B cell (primary cell): ENCODE measurements around the gene KCNQ1OT1. TPM values are rescaled to one million over a fixed set of nuclear protein-coding genes. Genes with fewer than 3 reads are reported as not detected.

Source experiments
- ATAC-seq: fragments of 200-7000 bp; cut with Tn5 transposase; one replicate; pipeline ENCODE4 v1.10.0; 2021; ENCODE audit warnings: low read depth, mild to moderate bottlenecking, moderate number of reproducible peaks, moderate library complexity
- CTCF ChIA-PET: fragments of 350-600 bp; sonication (Branson Sonifier 250); formaldehyde crosslinking; loops from one replicate; lab custom pipeline; 2021; ENCODE audit warnings: antibody characterized with exemption, inconsistent platforms; lab: Charles Lee
- POLR2A ChIA-PET: fragments of 350-600 bp; sonication (Branson Sonifier 250); formaldehyde crosslinking; loops from one replicate; lab custom pipeline; 2021; ENCODE audit warnings: antibody characterized with exemption; lab: Charles Lee
- DNase-seq: peaks from one replicate; pipeline ENCODE4 v3.0.0; 2013
- H2AFZ ChIP-seq: 2 replicates; pipeline ENCODE4 v1.6.1; 2012; ENCODE audit warnings: mild to moderate bottlenecking, low read depth, low read length; ENCODE audit not compliant: insufficient read depth, poor library complexity, severe bottlenecking
- H3K27ac ChIP-seq, 2 donors: 1 replicate in 1 of 2; 2 replicates in 1 of 2; pipeline ENCODE4 v1.5.1; 2012 to 2013; ENCODE audit warnings: low read length in 2 of 2, mild to moderate bottlenecking in 2 of 2, moderate library complexity in 1 of 2
- H3K27me3 ChIP-seq, 4 experiments: fragments of 200-600 bp in 1 of 4; sonication (generic) in 1 of 4; replicated peaks in 1 of 4; 1 replicate in 2 of 4; 2 replicates in 2 of 4; pipeline versions ENCODE4 v1.6.1 to v1.7.0; 2013 to 2016; ENCODE audit warnings: low read length in 3 of 4, mild to moderate bottlenecking in 2 of 4, mixed read lengths in 1 of 4, moderate library complexity in 1 of 4; ENCODE audit not compliant: insufficient read depth in 4 of 4, control insufficient read depth in 3 of 4; ENCODE audit errors: control extremely low read depth in 1 of 4
- H3K36me3 ChIP-seq, 2 experiments: replicated peaks in 1 of 2; 1 replicate in 1 of 2; 2 replicates in 1 of 2; pipeline versions ENCODE4 v1.6.1 to v1.7.1; 2013; ENCODE audit warnings: low read length in 1 of 2; ENCODE audit not compliant: insufficient read depth in 2 of 2, control insufficient read depth in 1 of 2; ENCODE audit errors: control extremely low read depth in 1 of 2, extremely low read depth in 1 of 2
- H3K4me1 ChIP-seq, 2 donors: fragments of 200-600 bp in 1 of 2; sonication (generic) in 1 of 2; 1 replicate in 1 of 2; 2 replicates in 1 of 2; pipeline versions ENCODE4 v1.5.1 to v1.6.1; 2013 to 2017; ENCODE audit warnings: low read length in 2 of 2; ENCODE audit not compliant: control insufficient read depth in 2 of 2, insufficient read depth in 2 of 2
- H3K4me2 ChIP-seq: replicated peaks from 2 replicates; pipeline ENCODE3; 2012; ENCODE audit warnings: mild to moderate bottlenecking, low read depth, low read length; ENCODE audit not compliant: poor library complexity, severe bottlenecking
- H3K4me3 ChIP-seq, 5 experiments: fragments of 200-600 bp in 1 of 5; sonication (generic) in 1 of 5; 1 replicate in 3 of 5; 2 replicates in 2 of 5; pipeline versions ENCODE4 v1.5.1 to v1.7.0; 2011 to 2016; ENCODE audit warnings: low read length in 4 of 5, mild to moderate bottlenecking in 4 of 5, low read depth in 2 of 5, control low read depth in 1 of 5, moderate library complexity in 1 of 5; ENCODE audit not compliant: insufficient read depth in 1 of 5; ENCODE audit errors: control extremely low read depth in 1 of 5, extremely low read depth in 1 of 5
- H3K79me2 ChIP-seq: fragments of 200-600 bp; sonication (generic); one replicate; pipeline ENCODE4 v1.6.0; 2016; ENCODE audit warnings: low read length; ENCODE audit not compliant: control insufficient read depth, insufficient read depth
- H3K9ac ChIP-seq: fragments of 200-600 bp; sonication (generic); 2 replicates; pipeline ENCODE4 v1.6.1; 2017; ENCODE audit warnings: mild to moderate bottlenecking, low read length, moderate library complexity
- H3K9me3 ChIP-seq, 3 donors: one replicate each; pipeline versions ENCODE4 v1.6.1 to v1.7.1; 2013; ENCODE audit warnings: low read length in 2 of 3; ENCODE audit not compliant: control insufficient read depth in 2 of 3, insufficient read depth in 1 of 3; ENCODE audit errors: control extremely low read depth in 1 of 3
- H4K20me1 ChIP-seq: 2 replicates; pipeline ENCODE4 v1.6.0; 2012; ENCODE audit warnings: mild to moderate bottlenecking, low read length; ENCODE audit not compliant: insufficient read depth, control insufficient read depth, poor library complexity, severe bottlenecking
- H3K27ac Mint-ChIP-seq: one replicate; pipeline ENCODE4 v1.8.0; 2021; ENCODE audit warnings: mixed read lengths
- H3K27me3 Mint-ChIP-seq: one replicate; pipeline ENCODE4 v1.8.0; 2021; ENCODE audit warnings: mixed read lengths
- H3K4me1 Mint-ChIP-seq: one replicate; pipeline ENCODE4 v1.8.0; 2021; ENCODE audit warnings: mixed read lengths
- H3K4me3 Mint-ChIP-seq: one replicate; pipeline ENCODE4 v1.8.0; 2021; ENCODE audit warnings: mixed read lengths
- H3K9me3 Mint-ChIP-seq: one replicate; pipeline ENCODE4 v1.8.0; 2022; ENCODE audit warnings: mixed read lengths; ENCODE audit not compliant: insufficient read depth
- CTCF ChIP-seq: fragments of 200-600 bp; IDR thresholded peaks from one replicate; pipeline ENCODE4 v1.8.0; 2022; ENCODE audit warnings: antibody characterized with exemption, mild to moderate bottlenecking
- EZH2 ChIP-seq: IDR thresholded peaks from 2 replicates; pipeline ENCODE4 v1.6.1; 2012; ENCODE audit warnings: borderline replicate concordance, low read depth, mild to moderate bottlenecking, moderate library complexity, low read length; ENCODE audit not compliant: insufficient read depth, poor library complexity, severe bottlenecking
- WGBS: methylation state at CpG from one replicate; pipeline ENCODE4 v1.1.5; 2013; ENCODE audit warnings: missing lambda C conversion rate; ENCODE audit not compliant: insufficient coverage; 5-methylcytosine and 5-hydroxymethylcytosine counted together
- intact Hi-C: fragments of 100-400 bp; cut with micrococcal nuclease; formaldehyde crosslinking; loops from one replicate; pipeline ENCODE4 v1.10.0; 2022
- polyA plus RNA-seq: library from polyadenylated mRNA; depleted of rRNA; stranded (reverse); fragments of >200 nt; gene quantifications from 2 replicates; pipeline ENCODE4 v1.2.3, GENCODE V29; 2012
- total RNA-seq, 2 donors: library from RNA; stranded (reverse); fragments of 120-200 nt in 1 of 2; gene quantifications; 1 replicate in 1 of 2; 2 replicates in 1 of 2; pipeline versions ENCODE4 v1.2.3 to v1.2.4, GENCODE V29; 2013 to 2022

KCNQ1OT1 gene
- total and polyA plus RNA-seq, 2 donors (not counting 1 experiment from before 2014, with no cell fraction given), result 0.03 to 0.89 TPM

- TF ChIP-seq EZH2 (no peak), CTCF (no peak)
- ChIA-PET POLR2A (no interaction called here), CTCF (no interaction called here)
- Histone ChIP-seq H3K27me3 (no peaks in the 10 kb centered on the region), H3K4me3 (no peak overlapping the region), H3K4me1 (no peaks in the 10 kb centered on the region), H2AFZ (no peak overlapping the region), H3K27ac (no peak overlapping the region), H3K4me2 (no peak overlapping the region), H3K9me3 (no peaks in the 10 kb centered on the region), H3K79me2 (no peaks in the 10 kb centered on the region), H4K20me1 (peaks cover 7% of the 10 kb centered on the region), H3K9ac (no peak overlapping the region), H3K36me3 (peaks cover 0 to 2% of the 10 kb centered on the region in 2 experiments)
- no peaks in the 10 kb centered on the region for H3K27me3 Mint-ChIP-seq
- DNase-seq (no peak), ATAC-seq (no peak)
- H3K27ac Mint-ChIP-seq, result no peak overlapping the region
- WGBS, result 68% methylated on average over 10 of the region's 14 CpGs
- intact Hi-C loops, result no loop called here
- no peak overlapping the region for H3K4me3 Mint-ChIP-seq
- no peaks in the 10 kb centered on the region for H3K9me3 Mint-ChIP-seq
- no peaks in the 10 kb centered on the region for H3K4me1 Mint-ChIP-seq
These were observed 130.5 kb downstream of the KCNQ1OT1 start for GRCh38 chr11:2569321-2569721.

- ATAC-seq (no peak), DNase-seq (no peak)
- no peaks in the 10 kb centered on the region for H3K9me3 Mint-ChIP-seq
- Histone ChIP-seq H3K4me3 (no peak overlapping the region), H3K27me3 (no peaks in the 10 kb centered on the region), H3K9me3 (no peaks in the 10 kb centered on the region), H3K27ac (no peak overlapping the region), H3K79me2 (no peaks in the 10 kb centered on the region), H3K9ac (no peak overlapping the region), H2AFZ (no peak overlapping the region), H3K36me3 (peaks cover 0 to 3% of the 10 kb centered on the region in 2 experiments), H3K4me2 (no peak overlapping the region), H3K4me1 (no peaks in the 10 kb centered on the region), H4K20me1 (peaks cover 7% of the 10 kb centered on the region)
- intact Hi-C loops, result no loop called here
- WGBS, result 94% methylated on average over 4 of the region's 5 CpGs
- no peaks in the 10 kb centered on the region for H3K27me3 Mint-ChIP-seq
- H3K27ac Mint-ChIP-seq, result no peak overlapping the region
- POLR2A ChIA-PET, result no interaction called here
- no peak overlapping the region for H3K4me3 Mint-ChIP-seq
- TF ChIP-seq EZH2 (no peak), CTCF (no peak)
- CTCF ChIA-PET, result no interaction called here
- no peaks in the 10 kb centered on the region for H3K4me1 Mint-ChIP-seq
These were observed 132.6 kb downstream of the KCNQ1OT1 start for GRCh38 chr11:2567026-2567671.
